ENCODE data around the gene SCYGR5.

SCYGR5 gene

GRCh38 chr2:227632827-227633226, 33.8 kb upstream of the SCYGR5 start:
- H2AK5ac ChIP-seq (ENCODE audit: low read length, severe bottlenecking): no peak overlapping the region
- H3K23ac ChIP-seq (ENCODE audit: low read length in 2 of 2): no peak overlapping the region
- WGBS: 85% methylated on average over 5 of the region's 6 CpGs
- H3K4ac ChIP-seq (ENCODE audit: low read depth in 1 of 2, low read length in 2 of 2): no peak overlapping the region
- no peaks in the 10 kb centered on the region for H3K79me1 ChIP-seq (replicated peaks; ENCODE audit: low read length, poor library complexity, severe bottlenecking)
- H2BK5ac ChIP-seq (ENCODE audit: low read depth, low read length, poor library complexity, severe bottlenecking): no peak overlapping the region
- H3K9me3 ChIP-seq (ENCODE audit: control insufficient read depth, low read length): no peaks in the 10 kb centered on the region
- no peak overlapping the region for H4K8ac ChIP-seq (ENCODE audit: low read length)
- DNase-seq: no peak
- no peak overlapping the region for H4K91ac ChIP-seq (ENCODE audit: low read length)
- H3K36me3 ChIP-seq (ENCODE audit: control insufficient read depth in 1 of 2, insufficient read depth in 2 of 2, low read depth in 1 of 2, low read length in 2 of 2): no peaks in the 10 kb centered on the region
- no peak overlapping the region for H2BK12ac ChIP-seq (ENCODE audit: low read length in 2 of 2)
- H3K18ac ChIP-seq (ENCODE audit: low read depth in 1 of 2, low read length in 2 of 2): no peak overlapping the region
- no peak overlapping the region for H2AFZ ChIP-seq (ENCODE audit: low read depth, low read length)
- no peak overlapping the region for H2BK120ac ChIP-seq (ENCODE audit: low read depth, low read length)
- H3K27ac ChIP-seq (ENCODE audit: low read length, poor library complexity, severe bottlenecking): no peak overlapping the region
- H3K9ac ChIP-seq (ENCODE audit: low read length): no peak overlapping the region
- H3K4me3 ChIP-seq (ENCODE audit: insufficient read depth in 1 of 2, low read depth in 1 of 2, low read length in 2 of 2): no peak overlapping the region
- H3K27me3 ChIP-seq (ENCODE audit: control insufficient read depth in 1 of 2, insufficient read depth in 1 of 2, low read length in 2 of 2): no peaks in the 10 kb centered on the region
- H3K14ac ChIP-seq (ENCODE audit: low read length in 2 of 2): no peak overlapping the region
- H2BK15ac ChIP-seq (ENCODE audit: low read depth, poor library complexity, severe bottlenecking): no peak overlapping the region
- no peak overlapping the region for H3K4me2 ChIP-seq (ENCODE audit: low read length, poor library complexity, severe bottlenecking)
- no peaks in the 10 kb centered on the region for H3K4me1 ChIP-seq (ENCODE audit: control insufficient read depth, insufficient read depth, low read depth, low read length)

- Histone ChIP-seq H3K36me3 (ENCODE audit: control insufficient read depth in 1 of 2, insufficient read depth in 2 of 2, low read depth in 1 of 2, low read length in 2 of 2) (no peaks in the 10 kb centered on the region), H3K4ac (ENCODE audit: low read depth in 1 of 2, low read length in 2 of 2) (no peak overlapping the region), H2BK15ac (ENCODE audit: low read depth, poor library complexity, severe bottlenecking) (no peak overlapping the region), H3K4me2 (ENCODE audit: low read length, poor library complexity, severe bottlenecking) (no peak overlapping the region), H3K14ac (ENCODE audit: low read length in 2 of 2) (no peak overlapping the region), H3K4me3 (ENCODE audit: insufficient read depth in 1 of 2, low read depth in 1 of 2, low read length in 2 of 2) (no peak overlapping the region), H2BK120ac (ENCODE audit: low read depth, low read length) (no peak overlapping the region), H3K23ac (ENCODE audit: low read length in 2 of 2) (no peak overlapping the region), H3K9ac (ENCODE audit: low read length) (no peak overlapping the region), H3K79me1 (replicated peaks; ENCODE audit: low read length, poor library complexity, severe bottlenecking) (no peaks in the 10 kb centered on the region), H3K18ac (ENCODE audit: low read depth in 1 of 2, low read length in 2 of 2) (no peak overlapping the region), H2BK12ac (ENCODE audit: low read length in 2 of 2) (no peak overlapping the region), H3K4me1 (ENCODE audit: control insufficient read depth, insufficient read depth, low read depth, low read length) (no peaks in the 10 kb centered on the region), H2BK5ac (ENCODE audit: low read depth, low read length, poor library complexity, severe bottlenecking) (no peak overlapping the region), H3K9me3 (ENCODE audit: control insufficient read depth, low read length) (no peaks in the 10 kb centered on the region), H4K8ac (ENCODE audit: low read length) (no peak overlapping the region), H3K27me3 (ENCODE audit: control insufficient read depth in 1 of 2, insufficient read depth in 1 of 2, low read length in 2 of 2) (no peaks in the 10 kb centered on the region), H3K27ac (ENCODE audit: low read length, poor library complexity, severe bottlenecking) (no peak overlapping the region), H2AK5ac (ENCODE audit: low read length, severe bottlenecking) (no peak overlapping the region), H2AFZ (ENCODE audit: low read depth, low read length) (no peak overlapping the region), H4K91ac (ENCODE audit: low read length) (no peak overlapping the region)
- DNase-seq: no peak
- 79% methylated on average over 3 of the region's 3 CpGs for WGBS
Measured at GRCh38 chr2:227634201-227634600, 32.4 kb upstream of the SCYGR5 start.

GRCh38 chr2:227642656-227643055, 23.9 kb upstream of the SCYGR5 start:
- Histone ChIP-seq H3K9ac (ENCODE audit: low read length) (no peak overlapping the region), H3K4ac (ENCODE audit: low read depth in 1 of 2, low read length in 2 of 2) (no peak overlapping the region), H3K23ac (ENCODE audit: low read length in 2 of 2) (no peak overlapping the region), H4K91ac (ENCODE audit: low read length) (no peak overlapping the region), H3K79me1 (replicated peaks; ENCODE audit: low read length, poor library complexity, severe bottlenecking) (no peaks in the 10 kb centered on the region), H3K4me3 (ENCODE audit: insufficient read depth in 1 of 2, low read depth in 1 of 2, low read length in 2 of 2) (no peak overlapping the region), H3K27ac (ENCODE audit: low read length, poor library complexity, severe bottlenecking) (no peak overlapping the region), H2BK12ac (ENCODE audit: low read length in 2 of 2) (no peak overlapping the region), H2AK5ac (ENCODE audit: low read length, severe bottlenecking) (no peak overlapping the region), H2BK120ac (ENCODE audit: low read depth, low read length) (no peak overlapping the region), H3K36me3 (ENCODE audit: control insufficient read depth in 1 of 2, insufficient read depth in 2 of 2, low read depth in 1 of 2, low read length in 2 of 2) (no peaks in the 10 kb centered on the region), H3K14ac (ENCODE audit: low read length in 2 of 2) (no peak overlapping the region), H4K8ac (ENCODE audit: low read length) (peak overlapping the region; percentile 41), H3K18ac (ENCODE audit: low read depth in 1 of 2, low read length in 2 of 2) (no peak overlapping the region), H3K4me2 (ENCODE audit: low read length, poor library complexity, severe bottlenecking) (no peak overlapping the region), H2BK15ac (ENCODE audit: low read depth, poor library complexity, severe bottlenecking) (no peak overlapping the region), H3K9me3 (ENCODE audit: control insufficient read depth, low read length) (no peaks in the 10 kb centered on the region), H2AFZ (ENCODE audit: low read depth, low read length) (peak overlapping the region; percentile 42), H3K4me1 (ENCODE audit: control insufficient read depth, insufficient read depth, low read depth, low read length) (no peaks in the 10 kb centered on the region), H3K27me3 (ENCODE audit: control insufficient read depth in 1 of 2, insufficient read depth in 1 of 2, low read length in 2 of 2) (no peaks in the 10 kb centered on the region), H2BK5ac (ENCODE audit: low read depth, low read length, poor library complexity, severe bottlenecking) (no peak overlapping the region)
- 4% methylated on average over 2 of the region's 2 CpGs for WGBS
- peak; percentile 31 for DNase-seq

- H2AK5ac ChIP-seq (ENCODE audit: low read length, severe bottlenecking): no peak overlapping the region
- H3K23ac ChIP-seq (ENCODE audit: low read length in 2 of 2): no peak overlapping the region
- H4K91ac ChIP-seq (ENCODE audit: low read length): peak overlapping the region; percentile 43
- no peak overlapping the region for H3K14ac ChIP-seq (ENCODE audit: low read length in 2 of 2)
- H2AFZ ChIP-seq (ENCODE audit: low read depth, low read length): no peak overlapping the region
- no peaks in the 10 kb centered on the region for H3K9me3 ChIP-seq (ENCODE audit: control insufficient read depth, low read length)
- no peak overlapping the region for H2BK5ac ChIP-seq (ENCODE audit: low read depth, low read length, poor library complexity, severe bottlenecking)
- H3K79me1 ChIP-seq (replicated peaks; ENCODE audit: low read length, poor library complexity, severe bottlenecking): no peaks in the 10 kb centered on the region
- H3K4ac ChIP-seq (ENCODE audit: low read depth in 1 of 2, low read length in 2 of 2): no peak overlapping the region
- H3K4me1 ChIP-seq (ENCODE audit: control insufficient read depth, insufficient read depth, low read depth, low read length): no peaks in the 10 kb centered on the region
- H3K27ac ChIP-seq (ENCODE audit: low read length, poor library complexity, severe bottlenecking): no peak overlapping the region
- no peak overlapping the region for H2BK120ac ChIP-seq (ENCODE audit: low read depth, low read length)
- no peak for DNase-seq
- H3K27me3 ChIP-seq (ENCODE audit: control insufficient read depth in 1 of 2, insufficient read depth in 1 of 2, low read length in 2 of 2): no peaks in the 10 kb centered on the region
- H3K9ac ChIP-seq (ENCODE audit: low read length): no peak overlapping the region
- no peak overlapping the region for H3K4me3 ChIP-seq (ENCODE audit: insufficient read depth in 1 of 2, low read depth in 1 of 2, low read length in 2 of 2)
- no peak overlapping the region for H3K4me2 ChIP-seq (ENCODE audit: low read length, poor library complexity, severe bottlenecking)
- no peak overlapping the region for H4K8ac ChIP-seq (ENCODE audit: low read length)
- no peak overlapping the region for H2BK12ac ChIP-seq (ENCODE audit: low read length in 2 of 2)
- 83% methylated on average over 5 of the region's 5 CpGs for WGBS
- H2BK15ac ChIP-seq (ENCODE audit: low read depth, poor library complexity, severe bottlenecking): no peak overlapping the region
- H3K36me3 ChIP-seq (ENCODE audit: control insufficient read depth in 1 of 2, insufficient read depth in 2 of 2, low read depth in 1 of 2, low read length in 2 of 2): no peaks in the 10 kb centered on the region
- H3K18ac ChIP-seq (ENCODE audit: low read depth in 1 of 2, low read length in 2 of 2): no peak overlapping the region
Measured at GRCh38 chr2:227643990-227644551, 22.5 kb upstream of the SCYGR5 start.

Data from mesenchymal stem cell (in vitro differentiated cells and primary cell).